H9 (cell line): ENCODE measurements around the gene DDOST. TPM values are rescaled to one million over a fixed set of nuclear protein-coding genes. Genes with fewer than 3 reads are reported as not detected.

Experiments
- DNase-seq: peaks from one replicate; pipeline ENCODE4 v3.0.0-alpha.2; 2017
- H2AFZ ChIP-seq: one replicate; pipeline ENCODE4 v1.6.1; 2013; ENCODE audit warnings: mild to moderate bottlenecking, low read length, control low read depth, moderate library complexity
- H2AK5ac ChIP-seq: 2 replicates; pipeline ENCODE4 v1.6.1; 2013; ENCODE audit warnings: low read length, control low read depth, mixed read lengths; ENCODE audit not compliant: insufficient read length
- H2BK120ac ChIP-seq: one replicate; pipeline ENCODE4 v1.6.1; 2013; ENCODE audit warnings: low read depth, mild to moderate bottlenecking, low read length, control low read depth, inconsistent platforms; ENCODE audit not compliant: poor library complexity, severe bottlenecking
- H2BK12ac ChIP-seq: 2 replicates; pipeline ENCODE4 v1.6.1; 2013; ENCODE audit warnings: low read length, control low read depth, mixed read lengths, low read depth; ENCODE audit not compliant: insufficient read length
- H2BK15ac ChIP-seq: 2 replicates; pipeline ENCODE4 v1.6.1; 2013; ENCODE audit warnings: low read depth, low read length, control low read depth
- H2BK20ac ChIP-seq: one replicate; pipeline ENCODE4 v1.6.1; 2013; ENCODE audit warnings: low read depth, mild to moderate bottlenecking, low read length, control low read depth, inconsistent platforms; ENCODE audit not compliant: poor library complexity, severe bottlenecking
- H2BK5ac ChIP-seq: 2 replicates; pipeline ENCODE4 v1.6.1; 2013; ENCODE audit warnings: low read length, control low read depth, mixed read lengths; ENCODE audit not compliant: insufficient read length
- H3K14ac ChIP-seq: 2 replicates; pipeline ENCODE4 v1.6.1; 2013; ENCODE audit warnings: low read length, control low read depth; ENCODE audit not compliant: insufficient read depth
- H3K18ac ChIP-seq: 2 replicates; pipeline ENCODE4 v1.6.1; 2013; ENCODE audit warnings: low read depth, mild to moderate bottlenecking, mixed read lengths, low read length, control low read depth; ENCODE audit not compliant: insufficient read length
- H3K23ac ChIP-seq: 2 replicates; pipeline ENCODE4 v1.6.1; 2013; ENCODE audit warnings: low read length, control low read depth, mixed read lengths, low read depth; ENCODE audit not compliant: insufficient read length
- H3K23me2 ChIP-seq: 2 replicates; pipeline ENCODE4 v1.6.1; 2013; ENCODE audit warnings: low read depth, mild to moderate bottlenecking, mixed read lengths, low read length, control low read depth; ENCODE audit not compliant: insufficient read length, poor library complexity, severe bottlenecking
- H3K27ac ChIP-seq: 2 replicates; pipeline ENCODE4 v1.5.1; 2013; ENCODE audit warnings: low read length, control low read depth, mixed read lengths, low read depth; ENCODE audit not compliant: insufficient read length
- H3K27me3 ChIP-seq: 2 replicates; pipeline ENCODE4 v1.6.1; 2013; ENCODE audit warnings: low read length, control low read depth, inconsistent platforms; ENCODE audit not compliant: insufficient read depth
- H3K4ac ChIP-seq: 2 replicates; pipeline ENCODE4 v1.6.1; 2013; ENCODE audit warnings: low read depth, mild to moderate bottlenecking, control low read depth, inconsistent platforms, low read length, moderate library complexity
- H3K4me1 ChIP-seq: 2 replicates; pipeline ENCODE4 v1.6.1; 2013; ENCODE audit warnings: low read length, control low read depth, inconsistent platforms; ENCODE audit not compliant: insufficient read depth
- H3K4me2 ChIP-seq: 2 replicates; pipeline ENCODE4 v1.6.1; 2013; ENCODE audit warnings: low read length, control low read depth, mixed read lengths; ENCODE audit not compliant: insufficient read length, insufficient read depth
- H3K56ac ChIP-seq: 2 replicates; pipeline ENCODE4 v1.6.1; 2013; ENCODE audit warnings: low read depth, mild to moderate bottlenecking, mixed read lengths, low read length, control low read depth; ENCODE audit not compliant: insufficient read length
- H3K79me1 ChIP-seq: 2 replicates; pipeline ENCODE4 v1.6.1; 2013; ENCODE audit warnings: low read depth, mild to moderate bottlenecking, moderate library complexity, low read length, control low read depth, inconsistent platforms; ENCODE audit not compliant: insufficient read depth, poor library complexity, severe bottlenecking
- H3K79me2 ChIP-seq: 2 replicates; pipeline ENCODE4 v1.6.1; 2013; ENCODE audit warnings: low read length, control low read depth, inconsistent platforms; ENCODE audit not compliant: insufficient read depth
- H3K9ac ChIP-seq: 2 replicates; pipeline ENCODE4 v1.6.1; 2013; ENCODE audit warnings: low read length, control low read depth, mixed read lengths; ENCODE audit not compliant: insufficient read length; ENCODE audit errors: extremely low read depth
- H3K9me3 ChIP-seq: one replicate; pipeline ENCODE4 v1.6.1; 2013; ENCODE audit warnings: low read depth, low read length, inconsistent platforms; ENCODE audit not compliant: control insufficient read depth
- H3T11ph ChIP-seq: one replicate; pipeline ENCODE4 v1.6.1; 2013; ENCODE audit warnings: mild to moderate bottlenecking, low read length, control low read depth, inconsistent platforms
- H4K20me1 ChIP-seq: one replicate; pipeline ENCODE4 v1.6.1; 2013; ENCODE audit not compliant: control insufficient read depth, insufficient read length, insufficient read depth
- H4K5ac ChIP-seq: 2 replicates; pipeline ENCODE4 v1.6.1; 2013; ENCODE audit warnings: low read depth, mild to moderate bottlenecking, mixed read lengths, low read length, control low read depth; ENCODE audit not compliant: insufficient read length
- H4K8ac ChIP-seq: replicated peaks from 2 replicates; pipeline ENCODE4 v1.6.1; 2013; ENCODE audit warnings: low read length, control low read depth, mixed read lengths, low read depth; ENCODE audit not compliant: insufficient read length
- H4K91ac ChIP-seq: 2 replicates; pipeline ENCODE4 v1.6.1; 2013; ENCODE audit warnings: low read depth, mild to moderate bottlenecking, moderate library complexity, mixed read lengths, low read length, control low read depth; ENCODE audit not compliant: insufficient read length
- H3K27ac Mint-ChIP-seq, 3 experiments: 2 replicates in 2 of 3; 3 replicates in 1 of 3; pipeline ENCODE4 v1.8.0; 2020 to 2021; ENCODE audit warnings: mixed read lengths in 3 of 3, mild to moderate bottlenecking in 1 of 3, moderate library complexity in 1 of 3
- H3K27me3 Mint-ChIP-seq: 2 replicates; pipeline ENCODE4 v1.8.0; 2021; ENCODE audit warnings: low read depth, mild to moderate bottlenecking, moderate library complexity, mixed read lengths
- H3K36me3 Mint-ChIP-seq, 3 experiments: 2 replicates in 2 of 3; 3 replicates in 1 of 3; pipeline ENCODE4 v1.8.0; 2020 to 2021; ENCODE audit warnings: low read depth in 3 of 3, mixed read lengths in 3 of 3; ENCODE audit not compliant: insufficient read depth in 1 of 3
- H3K4me1 Mint-ChIP-seq, 2 experiments: 2 replicates each; pipeline ENCODE4 v1.8.0; 2020; ENCODE audit warnings: mixed read lengths in 2 of 2
- H3K4me3 Mint-ChIP-seq, 2 experiments: 2 replicates in 1 of 2; 3 replicates in 1 of 2; pipeline ENCODE4 v1.8.0; 2020 to 2021; ENCODE audit warnings: mild to moderate bottlenecking in 2 of 2, mixed read lengths in 2 of 2, moderate library complexity in 1 of 2
- H3K9me3 Mint-ChIP-seq, 2 experiments: 2 replicates in 1 of 2; 3 replicates in 1 of 2; pipeline ENCODE4 v1.8.0; 2020; ENCODE audit warnings: mild to moderate bottlenecking in 2 of 2, mixed read lengths in 2 of 2, moderate library complexity in 1 of 2
- CTCF ChIP-seq: fragments of 200-600 bp; sonication (generic); conservative IDR thresholded peaks from 3 replicates; pipeline ENCODE4 v1.8.0; 2021; ENCODE audit warnings: antibody characterized with exemption, mild to moderate bottlenecking
- WGBS: extraction: QIAGEN DNeasy Blood & Tissue Kit; methylation state at CpG from one replicate; pipeline ENCODE4 v1.1.7; 2013; ENCODE audit warnings: missing lambda C conversion rate, low lambda C conversion rate, mixed read lengths; ENCODE audit not compliant: insufficient read length; ENCODE audit errors: extremely low coverage; 5-methylcytosine and 5-hydroxymethylcytosine counted together
- total RNA-seq: library from RNA; stranded (reverse); gene quantifications from 2 replicates; pipeline ENCODE4 v1.2.1, GENCODE V29; 2021

Gene DDOST
- total RNA-seq, 1 experiment from 2014 or later, result 255 TPM

- DNase-seq, result no peak
- no peak overlapping the region for H4K5ac ChIP-seq
- H2BK15ac ChIP-seq, result no peak overlapping the region
- H4K20me1 ChIP-seq, result no peaks in the 10 kb centered on the region
- H2AK5ac ChIP-seq, result no peak overlapping the region
- no peak overlapping the region for H3K27ac ChIP-seq
- Mint-ChIP-seq H3K4me3 (peak overlapping the region; percentile 76 to 81; a peak in 3 of 5 replicates), H3K4me1 (peaks cover 9 to 17% of the 10 kb centered on the region in 2 experiments; a peak in 3 of 4 replicates), H3K36me3 (peaks cover 0 to 3% (median 0%) of the 10 kb centered on the region in 3 experiments; a peak in 1 of 7 replicates), H3K27me3 (peaks cover 14% of the 10 kb centered on the region), H3K9me3 (no peaks in the 10 kb centered on the region), H3K27ac (no peak overlapping the region)
- whole genome bisulfite sequencing, result no CpG with 5 or more reads among the region's 12 CpGs
- H3K9me3 ChIP-seq, result no peaks in the 10 kb centered on the region
- H3K27me3 ChIP-seq, result no peaks in the 10 kb centered on the region
- no peak overlapping the region for H2BK120ac ChIP-seq
- TF ChIP-seq CTCF, result no peak
- no peak overlapping the region for H2AFZ ChIP-seq
- H2BK20ac ChIP-seq, result no peak overlapping the region
- H3K9ac ChIP-seq, result no peak overlapping the region
- H3K14ac ChIP-seq, result no peak overlapping the region; the same call in 1 of the 2 replicates
- H3K23ac ChIP-seq, result no peak overlapping the region
- no peak overlapping the region for H4K91ac ChIP-seq
- H3K18ac ChIP-seq, result no peak overlapping the region
- H3K79me1 ChIP-seq, result no peaks in the 10 kb centered on the region
- H3K4me1 ChIP-seq, result no peaks in the 10 kb centered on the region
- H4K8ac ChIP-seq, result no peak overlapping the region
- peaks cover 10% of the 10 kb centered on the region for H3K23me2 ChIP-seq
- H3T11ph ChIP-seq, result no peak overlapping the region
- no peak overlapping the region for H3K4ac ChIP-seq
- H3K79me2 ChIP-seq, result no peaks in the 10 kb centered on the region
- H2BK5ac ChIP-seq, result no peak overlapping the region
- H2BK12ac ChIP-seq, result no peak overlapping the region
- H3K4me2 ChIP-seq, result no peak overlapping the region
- no peak overlapping the region for H3K56ac ChIP-seq
These were observed 36.4 kb upstream of the DDOST start for GRCh38 chr1:20697563-20697962.
